Omental fat pad (tissue), 4 donors: Measurements from ENCODE around the gene MUTYH. TPM values are rescaled to one million over a fixed set of nuclear protein-coding genes. Genes with fewer than 3 reads are reported as not detected.
A peak's percentile ranks its signal among the peaks of the same experiment; 100 is the strongest.

Experiments
- ATAC-seq: fragments of 150-250 bp; one replicate; pipeline ENCODE4 v1.9.1; 2016; ENCODE audit warnings: mild to moderate bottlenecking, moderate library complexity; ENCODE audit not compliant: low FRiP score
- DNase-seq: peaks from one replicate; pipeline ENCODE4 v3.0.0-alpha.2; 2019; ENCODE audit warnings: low spot score
- total RNA-seq, 4 donors: library from RNA; depleted of rRNA; stranded (reverse); fragments of >200 nt; gene quantifications; one replicate each; pipeline ENCODE4 v1.1.0, GENCODE V29; 2016
- TF ChIP-seq, protein P1 (sequence below), 3 donors: fragments of 450-650 bp; IDR thresholded peaks; one replicate each; pipeline ENCODE4 v1.5.1; 2016 to 2017; ENCODE audit warnings: antibody characterized with exemption in 3 of 3, mild to moderate bottlenecking in 3 of 3, moderate library complexity in 2 of 3

MUTYH gene
- total RNA-seq, 4 donors from 2014 or later, result 11.5 to 28.1 (median 12.8) TPM

GRCh38 chr1:45304311-45305081, 35.7 kb downstream of the MUTYH start:
- ATAC-seq (no peak), DNase-seq (no peak)
- TF ChIP-seq, protein P1, sequence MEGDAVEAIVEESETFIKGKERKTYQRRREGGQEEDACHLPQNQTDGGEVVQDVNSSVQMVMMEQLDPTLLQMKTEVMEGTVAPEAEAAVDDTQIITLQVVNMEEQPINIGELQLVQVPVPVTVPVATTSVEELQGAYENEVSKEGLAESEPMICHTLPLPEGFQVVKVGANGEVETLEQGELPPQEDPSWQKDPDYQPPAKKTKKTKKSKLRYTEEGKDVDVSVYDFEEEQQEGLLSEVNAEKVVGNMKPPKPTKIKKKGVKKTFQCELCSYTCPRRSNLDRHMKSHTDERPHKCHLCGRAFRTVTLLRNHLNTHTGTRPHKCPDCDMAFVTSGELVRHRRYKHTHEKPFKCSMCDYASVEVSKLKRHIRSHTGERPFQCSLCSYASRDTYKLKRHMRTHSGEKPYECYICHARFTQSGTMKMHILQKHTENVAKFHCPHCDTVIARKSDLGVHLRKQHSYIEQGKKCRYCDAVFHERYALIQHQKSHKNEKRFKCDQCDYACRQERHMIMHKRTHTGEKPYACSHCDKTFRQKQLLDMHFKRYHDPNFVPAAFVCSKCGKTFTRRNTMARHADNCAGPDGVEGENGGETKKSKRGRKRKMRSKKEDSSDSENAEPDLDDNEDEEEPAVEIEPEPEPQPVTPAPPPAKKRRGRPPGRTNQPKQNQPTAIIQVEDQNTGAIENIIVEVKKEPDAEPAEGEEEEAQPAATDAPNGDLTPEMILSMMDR (IDR thresholded peaks at IDR 0.05), result no peak

DNA sequence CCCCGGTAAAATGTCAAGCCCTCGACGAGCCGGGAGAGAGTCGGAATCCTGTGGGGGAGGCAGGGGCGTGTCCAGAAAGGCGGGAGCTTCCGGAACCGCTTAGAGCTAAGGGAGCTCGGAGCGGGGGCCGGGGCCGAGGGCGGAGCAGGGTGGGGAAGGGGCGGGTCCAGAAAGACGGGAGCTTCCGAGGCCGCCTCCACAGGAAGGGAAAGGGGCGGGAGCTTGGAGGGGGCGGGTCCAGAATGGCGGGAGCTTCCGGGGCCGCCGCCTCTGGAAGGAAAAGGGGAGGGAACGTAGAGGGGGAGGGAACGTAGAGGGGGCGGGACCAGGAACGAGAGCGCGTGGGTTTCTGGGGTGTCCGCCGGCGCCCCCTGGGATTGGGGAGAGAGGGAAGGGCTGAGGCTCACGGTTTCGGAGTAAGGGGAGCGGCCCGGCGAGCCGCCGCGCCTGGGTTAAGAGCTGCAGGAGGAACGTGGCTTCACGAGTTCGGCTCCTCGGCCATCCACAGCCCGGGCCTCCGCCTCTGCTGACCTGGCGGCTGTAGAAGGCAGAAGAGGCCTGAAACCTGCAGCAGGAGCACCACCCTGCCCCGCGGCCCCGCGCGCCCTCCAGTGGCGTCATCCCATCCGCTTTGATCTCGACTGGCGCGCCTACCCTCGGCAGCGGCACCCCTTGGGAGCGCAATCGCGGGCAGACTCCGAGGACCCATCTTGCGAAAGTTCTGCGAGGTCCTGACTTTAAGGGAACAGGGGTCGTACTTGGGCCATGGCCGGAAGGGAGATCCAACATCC, 36.5 kb downstream of the MUTYH start:
- ATAC-seq (peak; percentile 97), DNase-seq (peak; percentile 86)
- TF ChIP-seq, protein P1 (IDR thresholded peaks at IDR 0.05), result peak in 1 of 3 donors; percentile 46

GRCh38 chr1:45302505-45303150, 37.6 kb downstream of the MUTYH start:
- ATAC-seq, result no peak
- TF ChIP-seq, protein P1 (IDR thresholded peaks at IDR 0.05), result no peak
- DNase-seq, result no peak

DNA sequence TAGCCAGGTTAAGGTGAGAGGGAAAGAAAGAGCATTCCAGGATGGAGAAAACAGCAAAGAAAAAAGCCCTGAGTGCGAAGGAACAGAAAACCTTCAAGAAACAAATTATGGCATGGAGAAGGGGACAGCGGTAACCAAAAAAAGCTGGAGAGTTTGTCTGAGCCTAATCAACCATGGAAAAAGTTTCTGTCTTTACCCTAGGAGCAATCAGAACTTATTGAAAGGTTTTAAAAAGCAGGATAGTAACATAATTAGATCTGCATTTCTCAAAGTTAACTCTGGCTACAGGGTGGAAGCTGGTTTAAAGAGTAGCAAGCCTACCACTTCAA, 39.6 kb downstream of the MUTYH start:
- DNase-seq (no peak), ATAC-seq (no peak)
- TF ChIP-seq, protein P1 (IDR thresholded peaks at IDR 0.05), result no peak

- ATAC-seq (no peak), DNase-seq (no peak)
- TF ChIP-seq, protein P1 (IDR thresholded peaks at IDR 0.05), result no peak
Measured at GRCh38 chr1:45299981-45300668, 40.1 kb downstream of the MUTYH start.

DNA sequence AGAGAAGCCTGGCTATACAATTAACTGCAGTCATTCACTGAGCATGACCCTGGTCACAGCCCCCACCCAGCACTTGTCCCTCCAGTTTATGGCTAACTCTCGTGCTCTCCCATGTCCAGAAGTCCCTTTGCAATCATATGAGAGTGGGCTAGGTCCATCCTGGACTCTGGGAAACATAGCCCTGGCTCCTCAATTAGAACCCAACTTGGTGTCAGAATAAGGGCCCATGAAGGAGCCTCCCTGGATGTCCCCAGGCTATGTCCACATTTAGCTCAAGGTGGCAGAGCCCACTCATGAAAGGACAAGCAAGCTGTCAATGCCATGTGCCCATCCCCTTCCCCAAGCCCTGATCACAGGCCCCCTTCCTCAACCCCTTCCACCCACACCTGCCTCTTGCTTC, 40.9 kb downstream of the MUTYH start:
- no peak for ATAC-seq
- TF ChIP-seq, protein P1 (IDR thresholded peaks at IDR 0.05), result no peak
- DNase-seq, result no peak
